Lung microvascular endothelial cell (primary cell): ENCODE measurements around the gene MEG3. TPM values are rescaled to one million over a fixed set of nuclear protein-coding genes. Genes with fewer than 3 reads are reported as not detected.
A peak's percentile ranks its signal among the peaks of the same experiment; 100 is the strongest.

Experiments
- DNase-seq, 2 donors: peaks; one replicate each; pipeline versions ENCODE4 v3.0.0 to v3.0.0-alpha.2; 2010; ENCODE audit warnings: low read depth in 2 of 2
- total RNA-seq: library from RNA; depleted of rRNA; stranded (reverse); fragments of >200 nt; gene quantifications from 2 replicates; pipeline ENCODE4 v1.2.1, GENCODE V29; 2014

The MEG3 gene
- total RNA-seq, 1 donor from 2014 or later: 0.99 TPM

DNA sequence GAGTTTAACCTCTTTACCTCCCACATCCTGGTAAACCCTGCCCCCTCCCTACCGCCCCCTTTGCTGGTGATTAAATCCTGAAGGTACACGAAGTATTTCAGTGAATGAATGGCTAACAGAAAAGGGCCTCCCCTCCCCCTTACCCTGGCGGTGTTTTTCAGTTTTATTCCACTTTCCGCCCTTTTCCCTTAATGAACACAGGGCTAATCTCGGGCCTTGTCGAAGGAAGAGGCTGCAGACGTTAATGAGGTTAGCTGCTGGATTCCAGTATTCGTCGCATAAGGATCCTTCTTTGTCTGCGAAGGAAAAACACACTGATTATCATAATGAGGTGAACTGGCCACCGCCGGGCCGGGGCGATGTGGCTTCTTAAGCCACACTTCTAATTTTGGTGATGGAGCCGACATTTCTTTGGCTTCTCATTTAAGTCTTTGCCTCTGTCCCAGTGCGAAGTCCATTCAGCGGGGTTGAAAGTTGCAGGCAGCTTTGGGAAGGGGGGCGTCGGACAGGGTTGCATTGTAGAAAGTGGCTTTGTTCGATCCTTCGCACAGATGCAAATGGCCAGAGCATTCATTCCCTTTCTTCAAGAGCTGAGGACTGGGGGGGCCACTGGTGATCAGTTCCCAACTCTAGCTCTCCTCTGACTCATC, 6.5 kb downstream of the MEG3 start:
- DNase-seq: no peak

DNA sequence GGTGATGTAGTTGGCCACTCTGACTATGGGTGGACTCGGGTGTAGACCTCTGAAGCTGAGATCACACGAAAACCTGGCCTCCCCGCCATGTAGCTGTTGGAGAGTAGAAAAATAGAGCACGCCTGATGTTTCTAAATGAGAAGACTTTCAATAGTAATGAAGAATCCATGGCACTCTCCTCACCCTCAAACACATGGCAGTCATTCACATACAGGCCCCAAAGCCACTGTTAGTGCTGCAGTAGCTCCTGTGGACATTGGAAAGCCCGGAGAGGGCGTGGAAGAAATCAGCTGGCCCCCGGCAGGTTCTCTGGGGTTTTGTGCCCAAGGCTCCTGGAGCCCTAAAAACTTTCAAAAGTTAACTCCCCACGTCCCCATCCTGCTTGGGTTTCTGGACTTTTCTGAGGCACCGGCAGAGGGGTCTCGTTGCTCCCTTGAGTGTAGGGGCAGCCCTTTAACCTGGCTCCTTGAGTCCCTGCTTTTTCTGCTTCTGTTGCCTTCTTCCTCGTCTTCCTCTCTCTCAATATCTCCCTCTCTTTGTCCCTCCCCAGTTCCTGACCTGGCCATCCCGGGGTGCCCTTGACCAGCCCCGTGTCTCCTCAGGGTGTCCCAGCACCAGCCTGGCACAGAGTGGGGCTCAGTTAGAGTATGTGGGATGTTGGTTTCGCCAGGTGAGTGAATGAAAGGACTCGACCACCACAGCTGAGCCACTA, 8.3 kb downstream of the MEG3 start:
- DNase-seq: no peak

DNA sequence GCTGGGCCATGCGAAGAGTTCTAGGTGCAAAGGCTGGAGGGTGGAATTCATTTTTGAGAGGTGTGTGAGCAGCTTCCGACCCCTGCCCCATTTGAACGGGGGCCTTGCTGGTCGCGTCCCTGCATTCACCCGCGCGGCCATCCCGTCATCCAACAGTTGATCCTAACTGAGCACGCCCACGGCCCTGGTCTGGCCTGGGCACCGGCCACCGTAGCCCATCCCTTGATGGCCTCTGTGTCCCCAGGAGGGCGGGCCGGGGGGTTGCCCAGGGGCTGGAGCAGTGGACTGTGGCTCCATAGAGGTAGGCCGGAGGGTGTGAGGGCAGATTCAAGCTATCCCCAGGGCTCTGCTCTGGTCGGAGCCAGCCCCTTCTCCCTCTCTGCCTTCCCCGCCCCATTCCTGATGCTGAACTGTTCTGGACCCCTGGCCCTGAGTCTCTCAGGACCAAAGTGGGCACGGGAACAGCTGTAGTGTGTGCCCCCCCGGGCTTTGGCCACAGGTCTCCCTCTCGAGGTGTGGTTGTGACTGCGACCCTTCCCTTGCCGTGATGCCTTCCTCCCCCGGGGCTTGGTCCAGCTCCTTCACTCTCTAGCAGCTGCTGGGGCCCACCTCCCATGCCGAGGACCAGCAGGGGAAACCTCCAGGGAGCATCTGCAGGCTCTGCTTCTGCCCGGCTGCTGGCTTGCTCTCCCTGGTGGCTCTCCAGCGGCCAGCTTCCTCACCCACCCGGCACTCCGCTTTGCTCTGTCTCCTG, 9.1 kb downstream of the MEG3 start:
- DNase-seq: no peak

DNA sequence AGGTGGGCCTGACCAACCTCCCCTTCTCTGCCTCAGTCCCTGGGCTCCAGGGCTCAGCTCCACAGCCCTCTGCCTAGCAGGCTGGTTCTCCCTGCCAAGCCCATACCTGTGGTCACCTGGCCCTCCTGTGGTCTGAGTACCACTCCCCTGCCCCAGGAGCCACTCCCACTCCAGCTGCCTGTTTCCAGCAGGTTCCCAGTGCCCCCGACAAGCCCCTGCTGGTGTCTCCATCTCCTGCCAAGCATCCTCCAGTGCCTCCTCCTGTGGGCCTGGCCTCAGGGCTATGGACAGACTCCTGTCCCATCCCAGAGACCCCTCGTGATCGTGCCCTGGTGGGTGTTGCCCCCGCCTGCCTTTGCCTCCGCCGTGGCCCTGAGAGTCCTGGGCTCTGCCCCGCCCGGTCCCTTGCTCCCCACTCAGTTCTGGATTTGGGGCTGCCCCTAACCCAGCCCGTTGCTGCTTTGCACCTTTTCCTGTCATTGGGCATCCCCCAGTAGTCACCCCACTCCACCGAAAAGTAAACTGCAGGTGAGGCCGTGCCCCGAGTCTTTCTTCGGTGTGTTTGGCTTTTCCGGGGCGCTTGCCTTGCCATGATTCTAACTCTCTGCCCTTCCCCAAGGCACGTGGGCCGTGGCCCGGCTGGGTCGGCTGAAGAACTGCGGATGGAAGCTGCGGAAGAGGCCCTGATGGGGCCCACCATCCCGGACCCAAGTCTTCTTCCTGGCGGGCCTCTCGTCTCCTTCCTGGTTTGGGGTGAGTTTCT, 9.8 kb downstream of the MEG3 start:
- DNase-seq: no peak

DNA sequence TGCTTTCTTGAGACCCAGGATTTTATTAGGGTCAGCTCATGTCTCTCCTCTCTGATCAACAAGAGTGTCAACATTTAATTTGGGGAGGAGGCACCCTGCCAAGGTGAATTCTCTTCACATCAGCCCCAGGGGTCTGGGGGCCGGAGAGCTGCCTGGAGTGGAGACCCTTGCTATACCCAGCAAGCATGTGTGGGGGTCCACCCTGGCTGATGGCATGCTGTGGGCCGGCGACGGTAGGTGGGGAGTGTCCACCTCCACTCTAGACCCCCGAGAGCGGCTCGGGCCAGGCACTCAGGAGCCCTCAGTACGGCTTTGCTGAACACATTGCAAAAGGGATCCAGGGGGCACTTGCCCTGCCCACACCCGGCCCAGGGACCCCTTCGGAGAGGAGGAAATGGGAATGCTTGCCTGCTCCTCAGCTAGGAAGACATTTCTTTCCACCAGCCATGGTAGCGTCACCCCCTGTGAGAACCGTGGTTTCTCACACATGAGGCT, 10.4 kb downstream of the MEG3 start:
- no peak for DNase-seq

DNA sequence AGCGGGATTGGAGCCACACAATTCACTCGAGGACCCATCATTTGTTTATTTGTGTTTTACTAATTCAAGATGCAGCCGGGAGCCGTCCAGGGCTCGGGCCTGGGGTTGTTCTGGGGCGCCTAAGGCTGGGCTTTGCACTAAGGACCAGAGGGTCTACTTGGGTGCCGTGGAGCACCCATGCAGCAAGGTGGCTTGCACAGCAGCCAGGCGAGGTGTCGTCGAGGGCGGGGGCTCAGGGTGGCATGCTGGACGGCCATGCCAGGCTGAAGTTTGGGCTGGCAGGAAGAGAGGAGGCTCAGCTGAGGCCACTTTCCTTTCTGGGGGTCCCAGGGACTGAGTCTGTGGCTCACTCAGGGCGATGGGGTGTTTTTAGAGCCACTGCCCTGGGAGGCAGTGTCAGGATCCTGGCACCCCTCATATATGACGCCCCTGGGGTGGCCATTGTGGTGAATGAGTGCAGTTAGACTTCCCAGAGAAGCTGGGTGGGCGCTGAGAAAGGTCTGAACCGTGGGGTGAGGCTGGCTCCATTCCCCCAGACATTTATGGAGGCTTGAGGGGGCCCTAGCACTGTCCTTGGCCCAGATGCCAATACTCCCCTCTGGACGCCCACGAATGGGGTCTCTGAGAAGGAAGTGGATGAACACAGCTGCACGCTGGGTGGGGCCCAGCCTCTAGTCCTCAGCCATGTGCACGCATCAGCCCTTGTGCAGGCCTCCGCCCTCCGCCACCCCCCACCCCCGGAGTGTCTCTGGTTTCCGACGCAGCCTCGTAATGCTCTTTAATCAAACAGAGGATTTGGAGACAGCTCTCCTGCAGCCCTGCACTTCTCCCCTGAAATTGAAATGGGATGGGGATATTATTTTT, 11.3 kb downstream of the MEG3 start:
- no peak for DNase-seq

DNA sequence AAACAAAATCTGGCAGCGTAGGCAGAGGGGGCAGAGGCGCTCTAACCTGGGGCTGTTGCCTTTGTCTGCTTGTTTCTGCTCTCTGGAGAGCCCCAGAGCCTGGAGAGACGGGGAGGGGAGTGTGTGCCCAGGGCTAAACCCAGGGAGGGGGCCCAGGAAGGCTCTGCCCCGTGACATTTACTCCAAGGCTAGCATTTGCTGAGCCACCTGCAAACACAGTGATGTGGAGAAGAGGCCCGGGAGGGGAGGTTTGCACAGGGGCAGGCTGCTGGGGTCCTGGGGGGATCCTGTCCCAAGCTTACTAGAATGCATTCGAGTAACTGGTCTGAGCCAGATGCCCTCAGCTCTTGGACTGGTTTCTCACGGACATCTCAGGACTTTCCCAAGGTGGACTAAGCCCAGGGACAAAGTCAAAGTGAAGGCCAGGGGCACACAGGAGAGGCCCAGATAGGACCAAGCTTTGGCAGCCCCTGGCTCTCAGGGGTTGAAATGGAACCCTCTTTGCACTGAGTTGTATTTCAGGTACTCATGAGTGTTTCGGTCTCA, 12.0 kb downstream of the MEG3 start:
- DNase-seq: no peak

DNA sequence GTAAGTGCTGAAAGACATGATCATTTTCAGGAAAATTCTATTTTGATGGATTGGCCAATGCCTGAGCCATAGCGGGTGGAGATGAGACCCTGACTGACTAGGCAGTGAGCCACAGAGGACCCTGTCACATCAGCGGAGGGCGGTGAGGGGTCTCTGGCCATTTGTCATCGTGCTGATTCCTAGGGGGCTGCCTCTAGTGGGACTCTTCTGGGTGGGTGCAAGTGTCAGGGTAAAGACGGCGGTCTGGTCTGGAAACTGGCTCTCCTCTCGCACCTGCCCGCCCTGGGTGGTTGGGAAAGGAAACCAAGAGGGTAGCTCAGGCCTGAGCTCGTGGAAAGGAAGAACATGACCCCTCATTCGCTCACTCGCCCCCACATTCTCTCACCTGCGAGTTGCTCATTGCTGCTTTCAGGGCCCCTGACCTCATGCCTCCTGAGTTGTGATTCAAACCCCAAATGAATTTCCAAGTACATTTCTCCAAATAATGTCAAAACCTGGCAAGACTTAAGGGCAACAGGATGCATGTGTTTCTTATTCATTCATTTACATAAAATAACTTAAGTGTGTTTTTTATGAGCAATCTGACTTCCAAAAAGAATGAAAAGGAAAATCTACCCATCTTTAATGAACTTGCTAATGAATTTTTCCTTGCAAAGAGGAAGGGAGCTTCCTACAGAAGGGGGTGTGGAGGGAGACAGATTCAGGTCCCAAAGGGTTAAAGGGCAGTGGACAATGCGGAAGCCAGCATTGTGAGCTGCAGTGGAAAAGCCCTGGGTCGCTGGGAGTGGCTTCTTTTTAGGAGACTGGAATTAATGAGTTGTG, 12.8 kb downstream of the MEG3 start:
- no peak for DNase-seq

DNA sequence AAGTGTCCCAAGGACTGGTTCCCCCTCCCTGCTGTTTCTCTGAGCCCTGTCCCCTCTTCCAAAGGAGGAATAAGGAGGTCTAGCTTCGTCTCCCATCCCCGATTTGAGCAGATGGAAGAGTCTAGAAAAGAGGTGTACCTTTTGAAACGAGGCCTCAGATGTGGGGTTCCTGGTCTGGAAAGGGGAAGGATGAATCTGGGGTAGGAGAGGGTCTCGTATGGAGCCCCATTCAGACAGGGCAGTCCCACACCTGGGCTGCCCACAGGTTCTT, 13.3 kb downstream of the MEG3 start:
- no peak for DNase-seq

DNA sequence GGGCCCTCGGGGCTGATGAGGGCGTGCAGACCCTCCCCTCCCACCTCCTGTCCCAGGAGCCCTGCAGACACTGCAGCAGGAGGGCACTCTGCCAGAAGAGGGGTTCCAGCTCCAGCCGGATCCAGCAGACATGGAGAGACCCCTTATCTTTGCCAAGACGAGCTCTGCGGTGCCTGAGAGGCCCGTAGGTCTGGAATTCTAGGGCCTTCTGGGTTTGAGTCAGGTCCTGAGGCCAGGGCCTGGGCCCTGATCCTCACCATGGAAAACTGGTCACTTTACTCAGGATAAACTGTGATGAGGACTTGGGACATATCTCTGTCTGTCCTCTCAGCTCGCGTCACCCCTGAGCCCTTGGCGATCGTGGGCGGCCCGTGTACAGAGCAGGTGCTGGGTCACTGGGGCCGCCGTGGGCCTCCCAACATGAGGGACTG, 13.8 kb downstream of the MEG3 start:
- DNase-seq: no peak

DNA sequence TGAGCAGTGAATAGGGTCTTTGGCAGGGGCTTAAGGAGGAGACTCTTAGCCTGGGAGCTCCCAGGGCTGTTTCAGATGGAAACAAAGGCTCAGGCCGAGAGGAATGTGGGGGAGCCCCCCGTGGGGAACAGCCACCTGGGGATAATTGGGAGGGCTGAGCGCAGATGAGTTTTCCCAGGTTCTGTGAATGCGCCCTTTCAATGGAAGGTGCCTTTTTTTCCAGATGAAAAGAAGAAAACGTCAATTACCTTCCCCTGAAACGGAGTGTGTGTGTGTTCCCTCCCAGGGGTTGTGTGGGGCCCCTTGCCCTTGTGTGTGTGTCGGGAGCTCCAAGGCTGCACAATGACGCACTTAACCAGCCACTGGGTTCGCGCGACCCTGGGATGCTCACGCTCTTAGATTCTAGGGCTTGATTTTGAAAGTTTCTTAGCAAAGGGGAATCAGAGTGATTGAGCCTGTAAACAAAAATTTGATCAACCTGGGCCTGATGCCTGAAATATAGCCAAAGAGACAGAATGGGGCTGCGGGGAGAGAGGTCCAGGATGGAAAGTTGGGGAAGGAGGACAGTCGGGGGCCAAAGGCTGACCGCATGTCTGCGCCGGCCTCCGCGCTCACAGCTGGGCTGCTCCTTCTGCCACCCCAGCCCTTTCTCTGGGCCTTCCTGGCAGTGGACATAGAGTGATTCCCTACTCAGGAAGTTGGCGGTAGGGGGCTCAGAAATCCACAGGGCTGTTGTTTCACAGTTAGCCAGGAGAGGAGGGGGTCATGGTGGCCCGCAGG, 14.6 kb downstream of the MEG3 start:
- no peak for DNase-seq

DNA sequence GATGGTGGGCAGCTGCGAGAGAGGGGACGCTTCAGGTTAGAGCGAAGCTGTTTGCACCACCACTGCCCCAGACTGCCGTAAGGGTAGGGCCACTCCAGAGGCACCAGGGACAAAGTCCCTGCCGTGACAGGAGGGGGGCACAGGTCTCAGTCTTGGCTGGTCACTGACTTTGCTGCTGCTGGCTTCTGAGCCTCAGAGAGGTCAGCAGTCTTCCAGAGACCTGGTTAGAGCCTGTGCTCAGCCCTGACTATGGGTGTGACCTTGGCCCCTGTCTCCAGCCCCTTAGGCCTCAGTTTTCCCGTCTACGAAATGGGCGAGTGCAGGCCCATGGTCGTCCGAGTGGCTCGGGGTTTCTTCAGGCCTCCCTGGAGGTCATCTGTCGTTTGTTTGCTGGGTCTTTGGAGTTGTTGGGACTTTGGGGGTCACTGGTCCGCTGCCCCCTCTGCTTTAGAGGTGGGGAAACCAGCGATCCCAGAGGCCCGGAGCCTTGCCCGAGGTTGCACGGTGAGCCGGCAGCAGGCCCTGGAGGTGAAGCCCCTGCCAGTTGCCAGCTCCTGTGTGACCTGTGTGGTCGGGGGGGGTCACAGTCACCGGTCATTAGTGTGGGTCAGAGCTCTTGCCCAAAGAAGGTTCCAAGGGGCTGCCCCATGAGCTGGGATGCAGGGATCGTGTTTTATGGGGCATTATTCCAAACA, 15.3 kb downstream of the MEG3 start:
- DNase-seq: no peak

DNA sequence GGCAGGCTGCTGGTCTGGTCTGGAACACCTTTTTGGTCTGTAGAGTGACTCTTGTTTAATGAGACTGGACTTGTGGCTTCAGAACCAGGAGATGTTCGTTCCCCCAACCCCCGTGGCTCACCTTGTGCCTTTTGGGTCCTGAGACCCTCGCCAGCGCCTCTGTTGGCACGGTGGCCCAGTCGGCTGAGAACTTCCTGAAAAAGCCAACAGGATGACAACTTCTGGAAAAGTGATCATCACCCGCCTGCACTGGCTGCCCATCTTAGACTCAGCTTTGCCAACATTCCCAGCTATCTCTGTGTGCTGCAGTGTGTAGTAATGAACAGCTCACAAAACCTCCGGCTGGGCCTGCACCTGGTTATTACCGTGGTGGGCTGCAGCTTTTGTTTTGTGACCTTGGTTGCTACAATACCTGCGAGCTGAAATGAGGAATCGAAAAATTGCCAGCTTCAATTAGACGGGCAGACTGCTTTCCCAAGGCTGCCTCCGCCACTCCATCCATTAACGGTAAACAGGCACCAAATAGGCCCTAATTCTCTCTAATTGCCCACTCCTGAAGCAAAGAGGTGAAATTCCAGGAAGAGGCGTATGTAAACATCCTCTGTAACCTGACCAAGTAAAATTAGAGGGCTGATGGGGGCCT, 16.0 kb downstream of the MEG3 start:
- DNase-seq: no peak

DNA sequence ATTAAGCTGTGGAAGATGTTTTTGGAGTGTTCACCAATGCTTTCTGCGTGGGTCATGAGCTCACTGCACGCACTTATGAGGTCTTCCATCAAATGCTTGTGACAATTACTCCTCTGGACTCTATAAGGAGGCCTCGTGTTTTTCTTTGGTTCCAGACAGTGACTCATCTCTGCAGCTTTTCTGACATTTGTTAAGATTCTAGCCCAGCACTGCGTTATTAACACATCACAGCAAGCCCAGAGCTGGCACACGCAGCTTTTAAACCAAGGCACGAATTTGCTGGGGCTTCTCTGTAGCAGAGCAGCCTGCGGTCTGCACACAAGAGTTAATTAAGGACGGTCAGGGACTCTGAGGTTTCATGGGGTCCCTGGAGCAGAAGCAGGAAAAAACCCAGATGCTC, 16.9 kb downstream of the MEG3 start:
- peak in 1 of 2 donors; percentile 47 for DNase-seq

DNA sequence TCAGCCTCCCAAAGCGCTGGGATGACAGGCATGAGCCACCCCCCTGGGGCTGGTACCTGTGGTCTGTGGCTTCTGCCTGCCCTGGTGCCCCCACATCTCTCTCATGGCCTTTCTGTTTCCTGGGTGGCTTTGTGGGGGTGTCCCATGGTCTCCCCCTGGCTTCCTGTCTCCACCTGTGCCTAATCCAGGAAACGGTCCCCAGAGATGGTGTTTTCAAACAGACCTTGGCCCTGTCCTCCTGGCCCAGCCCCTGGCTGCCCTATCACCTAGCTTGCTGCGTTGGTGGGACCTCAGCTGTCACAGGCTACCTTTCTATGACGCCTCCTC, 18.1 kb downstream of the MEG3 start:
- DNase-seq: no peak

DNA sequence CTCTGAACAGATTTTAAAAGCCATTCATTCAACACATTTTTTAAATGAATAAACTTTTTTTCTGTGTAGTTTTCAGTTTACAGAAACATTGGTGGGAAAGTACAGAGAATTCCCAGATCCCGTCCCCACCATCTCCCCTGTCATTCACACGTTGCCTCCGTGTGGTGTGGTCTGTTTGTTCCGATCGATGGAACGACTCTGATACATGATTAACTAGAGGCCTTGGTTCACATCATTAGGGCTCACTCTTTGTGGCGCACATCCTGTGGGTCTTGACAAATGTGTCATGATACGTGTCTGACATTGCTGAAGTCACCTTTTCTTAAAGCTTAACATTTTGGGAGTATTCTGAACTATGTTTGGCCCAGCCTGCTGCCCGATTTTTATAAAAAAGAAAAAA, 18.5 kb downstream of the MEG3 start:
- DNase-seq: no peak

DNA sequence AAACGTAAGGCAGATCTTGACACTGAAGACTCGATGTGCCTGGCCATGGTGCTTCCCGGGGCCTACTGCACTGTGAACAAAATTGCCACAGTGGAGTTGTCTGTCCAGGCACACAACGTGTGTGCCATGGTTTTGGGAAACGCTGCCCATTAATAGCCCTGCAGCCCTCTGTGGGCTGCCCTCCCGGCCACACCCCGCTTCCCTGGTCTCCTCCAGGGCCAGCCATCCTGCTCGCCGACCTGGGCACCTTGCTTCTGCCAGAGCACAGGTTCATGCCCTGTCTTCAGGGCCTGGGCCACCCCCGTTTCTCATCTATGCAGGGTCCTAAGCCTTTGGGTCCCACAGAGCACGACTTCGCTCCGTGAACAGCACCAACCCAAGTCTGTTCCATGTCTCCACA, 18.9 kb downstream of the MEG3 start:
- no peak for DNase-seq

DNA sequence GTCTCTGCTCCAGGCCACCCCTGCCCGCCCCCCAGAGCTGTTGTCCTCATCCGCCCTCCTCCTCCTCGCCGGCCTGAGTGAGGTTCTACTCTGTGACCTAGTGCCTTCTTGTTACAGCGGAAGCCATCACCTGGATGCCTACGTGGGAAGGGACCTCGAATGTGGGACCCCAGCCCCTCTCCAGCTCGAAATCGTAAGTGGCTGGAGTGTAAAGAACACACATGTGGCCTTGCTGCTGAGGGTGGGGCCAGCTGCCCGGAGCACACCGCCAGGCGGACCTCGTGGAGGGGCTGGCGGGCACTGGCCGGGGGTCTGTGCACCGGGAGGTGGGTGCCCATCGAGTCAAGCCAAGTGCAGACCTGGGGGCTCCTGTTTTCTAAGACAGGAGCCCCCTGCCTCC, 19.4 kb downstream of the MEG3 start:
- DNase-seq: no peak
